CD4-positive, alpha-beta T cell treated with Interleukin-1 beta for 1 hour (primary cell): ENCODE results near the gene KCNH1.
"Not testable (repeated sequence)": the region's sequence is repeated elsewhere in the genome, so short reads cannot be mapped to it uniquely, and the experiment has no call there.

Experiments used
- DNase-seq, 2 donors: peaks; one replicate each; pipeline ENCODE4 v3.0.0-alpha.2; 2020 to 2022

KCNH1 gene

DNA sequence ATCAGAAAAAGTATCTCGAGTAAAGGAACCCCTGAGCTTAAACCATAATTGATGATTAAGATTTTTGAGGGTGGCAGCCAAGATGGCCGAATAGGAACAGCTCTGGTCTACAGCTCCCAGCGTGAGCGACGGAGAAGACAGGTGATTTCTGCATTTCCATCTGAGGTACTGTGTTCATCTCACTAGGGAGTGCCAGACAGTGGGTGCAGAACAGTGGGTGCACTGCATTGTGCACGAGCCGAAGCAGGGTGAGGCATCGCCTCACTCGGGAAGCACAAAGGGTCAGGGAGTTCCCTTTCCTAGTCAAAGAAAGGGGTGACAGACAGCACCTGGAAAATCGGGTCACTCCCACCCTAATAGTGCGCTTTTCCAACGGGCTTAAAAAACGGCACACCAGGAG lies 138.0 kb downstream of the KCNH1 start:
- not testable (repeated sequence) for DNase-seq

DNA sequence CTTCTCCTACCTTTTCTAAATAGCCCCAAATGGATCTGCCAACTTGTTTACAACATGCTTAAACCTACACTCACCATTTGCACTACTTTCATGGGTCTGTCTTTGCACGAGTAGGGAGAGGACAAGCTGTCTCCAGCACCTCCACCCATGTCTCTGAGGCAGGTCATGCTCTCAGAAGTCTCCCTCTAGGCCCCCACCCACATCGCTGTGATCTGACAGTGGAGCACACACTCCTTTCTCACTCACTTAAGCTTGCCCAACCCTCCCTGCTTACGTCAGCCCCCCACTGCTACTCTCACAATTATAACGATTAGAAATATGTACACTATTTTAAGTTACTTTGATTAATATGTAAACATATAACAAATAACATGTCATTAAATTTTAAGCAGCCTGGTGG lies 141.1 kb downstream of the KCNH1 start:
- DNase-seq = no peak

- DNase-seq = no peak
Observed at GRCh38 chr1:210989905-210990304, 144.0 kb downstream of the KCNH1 start.

DNA sequence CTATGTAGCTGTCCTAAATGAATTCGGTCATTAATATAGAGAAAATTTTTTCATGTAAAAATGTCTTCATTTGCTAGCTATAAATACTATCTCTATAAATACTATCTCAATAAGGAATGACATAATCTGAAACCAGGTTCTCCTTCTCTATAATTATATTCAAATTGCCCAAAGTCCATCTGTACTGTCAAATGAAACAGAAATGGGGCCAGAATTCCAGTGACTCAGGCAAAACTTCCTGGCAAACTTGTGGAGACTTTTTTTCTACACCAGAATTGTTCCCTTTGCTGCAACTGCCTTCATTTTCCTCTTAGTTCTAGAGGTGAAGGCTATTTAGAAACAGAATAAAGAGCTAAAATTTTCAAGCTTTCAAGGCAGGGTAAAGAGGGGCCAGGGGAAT lies 152.5 kb downstream of the KCNH1 start:
- DNase-seq = no peak

GRCh38 chr1:210980082-210980481 lies 153.9 kb downstream of the KCNH1 start:
- no peak for DNase-seq

DNA sequence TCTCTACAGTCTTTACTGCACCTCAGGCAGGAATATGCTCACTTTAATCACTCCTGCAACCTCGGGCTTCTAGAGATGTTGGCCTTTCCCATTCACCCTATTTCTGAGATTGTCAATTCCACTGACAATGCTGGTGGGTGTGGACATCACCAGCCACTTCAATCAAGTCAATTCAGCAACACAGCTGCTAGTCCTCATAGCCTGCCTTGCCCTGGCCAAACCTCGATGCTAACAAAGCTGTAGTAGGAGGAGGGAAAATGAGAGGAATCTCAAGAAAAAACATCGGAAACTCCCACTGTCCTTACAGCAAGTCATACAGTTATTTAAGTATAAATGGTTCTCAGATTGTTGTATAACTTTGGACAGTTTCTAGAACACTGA lies 155.0 kb downstream of the KCNH1 start:
- DNase-seq = no peak

DNA sequence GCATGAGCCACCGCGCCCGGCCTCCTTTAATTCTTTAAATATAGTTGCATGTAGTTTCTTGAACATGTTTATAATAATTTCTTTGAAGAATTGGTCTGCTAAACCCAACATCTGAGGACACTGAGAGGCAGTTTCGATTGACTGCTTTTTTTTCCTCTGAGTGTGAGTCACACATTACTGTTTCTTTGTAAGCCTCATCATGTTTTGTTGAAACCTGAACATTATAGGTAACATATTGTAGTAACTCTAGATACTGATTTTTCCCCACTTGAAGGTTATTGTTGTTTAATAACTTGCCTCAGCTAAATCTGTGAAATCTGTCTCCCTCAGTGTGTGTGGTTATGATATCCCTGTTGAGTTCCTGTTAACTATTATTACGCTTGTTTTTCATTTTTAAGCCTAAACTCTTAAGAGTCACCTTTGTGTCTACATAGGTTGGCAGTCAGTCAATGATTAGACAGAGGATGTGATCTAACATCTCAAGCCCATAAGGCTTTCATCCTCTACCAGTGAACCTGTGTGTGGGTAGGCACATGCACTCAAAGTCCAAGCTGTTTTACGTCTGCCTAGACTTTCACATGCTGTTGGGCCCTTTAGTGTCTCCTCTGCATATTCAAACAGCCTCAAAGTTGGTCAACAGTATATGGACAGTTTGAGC lies 155.5 kb downstream of the KCNH1 start:
- no peak for DNase-seq

GRCh38 chr1:210951279-210951678 lies 182.7 kb downstream of the KCNH1 start:
- no peak for DNase-seq

DNA sequence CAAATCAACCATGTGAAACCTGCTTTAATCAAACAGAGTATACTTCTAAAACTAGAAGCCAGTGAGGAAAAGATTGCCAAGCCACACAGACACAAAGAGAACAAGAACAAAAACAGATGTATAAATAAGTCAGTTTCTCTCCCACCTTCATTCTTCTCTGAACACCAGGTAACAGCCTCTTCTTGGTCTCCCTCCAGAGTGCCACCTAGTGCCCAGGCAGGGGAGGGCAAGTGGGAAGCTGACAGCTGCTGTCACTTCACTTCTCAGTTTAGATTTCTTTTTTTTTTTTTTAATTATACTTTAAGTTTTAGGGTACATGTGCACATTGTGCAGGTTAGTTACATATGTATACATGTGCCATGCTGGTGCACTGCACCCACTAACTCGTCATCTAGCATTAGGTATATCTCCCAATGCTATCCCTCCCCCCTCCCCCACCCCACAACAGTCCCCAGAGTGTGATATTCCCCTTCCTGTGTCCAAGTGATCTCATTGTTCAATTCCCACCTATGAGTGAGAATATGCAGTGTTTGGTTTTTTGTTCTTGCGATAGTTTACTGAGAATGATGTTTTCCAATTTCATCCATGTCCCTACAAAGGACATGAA lies 183.9 kb downstream of the KCNH1 start:
- DNase-seq = peak; percentile 15 to 34

- no peak for DNase-seq
Observed at GRCh38 chr1:210949489-210949888, 184.5 kb downstream of the KCNH1 start.

DNA sequence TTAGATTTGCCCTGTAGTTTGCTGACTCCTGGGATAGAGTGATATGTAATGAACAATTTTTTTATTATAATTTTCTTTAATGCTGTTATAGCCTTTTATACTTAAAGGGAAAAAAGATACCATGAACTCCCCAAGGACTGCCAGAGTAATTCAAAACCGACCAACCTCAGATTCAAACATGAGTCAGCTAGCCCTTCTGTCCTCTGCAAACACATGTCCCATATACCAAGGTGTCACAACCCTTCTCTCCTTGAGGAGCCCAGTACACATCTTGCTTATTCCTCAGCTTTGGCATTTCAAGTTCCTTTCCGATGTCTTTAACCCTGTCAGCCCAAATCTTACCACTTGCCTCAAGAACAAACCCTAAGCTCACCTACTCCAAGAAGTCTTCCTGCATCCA lies 184.9 kb downstream of the KCNH1 start:
- DNase-seq = no peak

DNA sequence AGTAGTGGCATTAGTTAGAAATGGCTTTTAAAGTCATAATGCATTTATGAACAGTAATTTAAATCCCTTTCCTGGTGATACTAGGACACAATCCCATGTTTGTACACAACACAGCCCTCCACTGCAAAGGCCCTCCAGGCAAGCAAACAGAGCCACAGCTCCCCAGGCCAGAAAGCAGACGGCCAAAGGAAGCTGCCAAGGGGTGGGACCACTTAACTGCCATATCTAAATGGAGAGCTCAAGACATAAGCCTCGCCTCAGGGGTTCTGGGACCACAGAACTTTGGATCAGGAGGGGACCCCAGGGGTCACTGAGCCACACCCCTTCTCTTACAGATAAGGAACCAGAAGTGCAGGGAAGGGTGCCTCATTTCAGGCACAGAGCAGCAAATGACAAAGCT lies 189.7 kb downstream of the KCNH1 start:
- DNase-seq = no peak

DNA sequence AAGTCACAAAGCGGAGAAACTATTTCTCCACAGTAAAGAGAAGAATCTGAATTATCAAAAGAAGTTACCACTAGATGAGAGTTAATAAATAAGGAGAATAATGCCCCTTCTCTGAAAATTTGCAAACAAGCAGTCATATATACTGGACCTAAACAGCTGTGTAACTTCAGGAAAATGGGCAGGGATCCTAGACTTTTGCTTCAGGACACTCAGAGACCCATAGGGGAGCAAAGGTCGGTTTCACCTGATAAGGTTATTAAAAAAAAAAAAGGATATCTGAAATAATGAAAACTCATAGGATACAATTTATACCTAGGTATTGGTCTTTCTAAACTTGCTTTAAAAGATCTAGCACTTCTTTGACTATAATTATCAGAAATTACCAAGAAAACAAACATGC lies 191.4 kb downstream of the KCNH1 start:
- DNase-seq = no peak

DNA sequence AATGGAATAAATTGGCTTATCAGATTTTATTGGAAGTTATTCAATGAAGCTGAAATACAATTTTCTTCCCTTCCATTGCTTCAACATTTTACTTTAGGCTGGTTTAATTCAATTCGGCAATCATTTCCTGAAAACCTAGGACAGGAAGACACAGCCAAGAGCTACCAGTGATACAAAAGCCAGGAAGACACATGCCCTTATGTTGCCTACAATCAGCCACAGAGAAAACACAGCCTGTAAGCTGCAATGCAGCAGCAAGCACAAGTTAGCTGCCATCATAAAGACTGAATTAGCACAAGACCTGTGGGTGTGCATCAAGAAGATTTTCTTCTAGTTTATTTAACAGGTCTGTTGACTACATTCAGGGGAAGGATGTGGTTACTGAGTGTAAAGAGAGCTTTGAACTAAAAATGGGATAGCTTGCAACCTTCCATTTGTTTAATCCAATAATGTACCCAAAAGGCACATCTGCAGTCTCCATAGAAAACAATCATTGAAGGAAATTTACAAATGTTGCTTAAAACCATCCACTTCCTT lies 193.8 kb downstream of the KCNH1 start:
- no peak for DNase-seq

GRCh38 chr1:210938416-210938925 lies 195.5 kb downstream of the KCNH1 start:
- DNase-seq = no peak

DNA sequence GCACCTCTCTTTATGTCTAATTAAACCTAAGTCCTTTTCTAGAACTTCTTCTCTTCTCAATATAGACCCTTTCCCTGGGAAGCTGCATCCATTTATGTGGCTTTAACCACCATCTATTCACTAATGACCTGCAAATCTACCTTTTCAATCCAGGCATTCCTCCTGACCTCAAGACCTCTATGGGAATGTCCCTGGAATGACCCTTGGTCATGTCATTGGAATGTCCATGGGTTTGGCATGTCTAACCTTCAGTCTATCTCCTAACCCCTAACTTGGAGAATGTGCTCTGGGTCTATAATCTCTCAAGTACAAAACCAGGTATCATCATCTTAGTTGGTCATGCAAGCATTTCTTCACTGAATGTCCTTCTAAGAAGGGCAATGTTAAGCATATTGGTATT lies 196.1 kb downstream of the KCNH1 start:
- no peak for DNase-seq

GRCh38 chr1:210935905-210936304 lies 198.0 kb downstream of the KCNH1 start:
- no peak for DNase-seq

GRCh38 chr1:210932104-210932503 lies 201.8 kb downstream of the KCNH1 start:
- no peak for DNase-seq

DNA sequence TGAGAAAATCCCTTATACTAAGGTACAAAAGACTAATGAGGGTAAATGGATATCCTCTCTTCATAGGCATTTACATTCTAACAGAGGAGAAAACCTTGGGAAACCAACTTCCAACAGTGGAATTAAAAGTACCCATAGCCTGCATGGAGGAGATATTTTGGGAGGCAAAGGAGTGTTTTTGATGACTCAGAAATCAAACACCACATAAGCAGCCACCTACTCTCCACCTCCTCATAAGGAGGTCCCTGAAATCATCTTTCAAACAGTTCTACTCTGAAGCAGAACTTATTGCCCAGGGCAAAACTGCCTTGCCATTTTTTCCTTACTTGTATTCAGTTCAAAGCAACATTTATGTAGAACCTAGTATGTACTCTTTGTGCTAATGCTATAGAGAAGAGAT lies 211.3 kb downstream of the KCNH1 start:
- DNase-seq = no peak

DNA sequence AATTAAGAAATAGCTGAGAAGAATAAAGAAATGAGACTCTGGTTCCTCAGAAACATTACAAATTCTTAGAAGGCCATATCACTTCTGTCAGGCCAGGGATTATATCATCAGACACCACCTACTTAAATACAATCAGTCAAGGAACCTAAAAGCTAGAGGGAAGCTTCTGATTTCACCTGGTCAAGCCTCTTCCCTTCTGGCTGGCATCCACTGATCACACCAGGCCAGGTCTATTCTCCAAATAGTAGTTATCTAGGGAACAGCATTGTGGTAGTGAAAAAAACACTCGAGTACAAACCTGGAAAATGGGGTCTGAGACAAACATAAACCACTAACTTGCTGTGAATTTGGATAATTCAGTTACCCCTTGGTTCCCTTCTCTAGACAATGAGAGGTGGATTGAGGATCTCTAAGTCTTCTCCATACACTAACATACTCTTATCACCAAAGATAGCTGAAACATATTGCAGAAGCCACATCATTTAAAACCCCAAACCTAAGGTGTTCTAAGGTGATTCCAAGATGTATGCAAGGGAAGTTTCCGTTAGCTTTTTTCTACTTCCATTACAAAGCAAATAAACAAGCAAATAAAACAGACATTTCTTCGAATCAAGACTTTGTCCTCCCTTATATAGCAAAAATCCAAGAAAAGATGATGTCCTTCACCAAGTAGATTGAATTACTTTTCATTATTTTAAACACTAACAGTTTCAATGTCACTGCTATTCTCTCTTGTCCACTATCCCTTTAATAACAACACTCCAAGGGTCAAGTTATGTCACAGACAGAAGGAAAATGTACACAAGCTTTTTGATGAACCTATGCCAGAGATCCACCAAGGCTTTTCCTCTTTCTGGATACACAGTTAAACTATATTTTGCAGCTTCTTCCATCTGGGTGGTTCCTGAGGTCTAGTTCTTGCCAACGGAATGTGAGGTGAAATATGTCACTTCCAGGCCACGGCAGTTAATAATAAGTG lies 212.9 kb downstream of the KCNH1 start:
- no peak for DNase-seq

DNA sequence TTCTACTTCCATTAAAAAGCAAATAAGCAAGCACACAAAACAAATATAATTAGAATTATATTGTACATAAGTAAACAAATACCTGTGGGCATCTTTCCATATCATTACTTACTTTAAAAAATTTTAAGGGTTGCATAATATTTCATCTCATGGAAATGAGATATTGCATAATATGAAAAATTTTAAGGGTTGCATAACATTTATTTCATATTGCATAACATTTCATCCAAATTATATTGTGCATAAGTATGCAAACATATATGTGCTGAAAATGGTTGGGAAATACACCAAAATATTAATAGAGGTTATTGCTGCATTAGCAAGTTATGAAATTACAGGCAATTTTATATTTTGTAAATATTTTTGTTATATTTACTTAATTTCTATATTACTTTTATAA lies 213.7 kb downstream of the KCNH1 start:
- DNase-seq = no peak

GRCh38 chr1:210918893-210919292 lies 215.1 kb downstream of the KCNH1 start:
- no peak for DNase-seq

- no peak for DNase-seq
Observed at GRCh38 chr1:210917560-210918169, 216.3 kb downstream of the KCNH1 start.
